HG03469 (cell line): Measurements from ENCODE around the gene SHISA5.
"Not testable (repeated sequence)": the region's sequence is repeated elsewhere in the genome, so short reads cannot be mapped to it uniquely, and the experiment has no call there.

ENCODE experiments used
- ATAC-seq: cut with Tn5 transposase; IDR thresholded peaks from one replicate; pipeline ENCODE4 v1.9.1; 2021; ENCODE audit warnings: mild to moderate bottlenecking, moderate library complexity, moderate number of reproducible peaks; ENCODE audit not compliant: unreplicated experiment

The SHISA5 gene

GRCh38 chr3:48504051-48504946 is at the start of gene SHISA5:
Gene SHISA5 (minus strand): TSS chr3:48504174. CDS start chr3:48504094, 80 bp downstream.
- no peak for ATAC-seq

GRCh38 chr3:48553361-48553760 is 49.4 kb upstream of the SHISA5 start:
- ATAC-seq = no peak

- ATAC-seq = no peak
Measured at GRCh38 chr3:48552111-48552951, 48.4 kb upstream of the SHISA5 start.

GRCh38 chr3:48551651-48552050 is 47.7 kb upstream of the SHISA5 start:
- ATAC-seq = not testable (repeated sequence)

- ATAC-seq = no peak
Measured at GRCh38 chr3:48548729-48549705, 45.0 kb upstream of the SHISA5 start.

- no peak for ATAC-seq
Measured at GRCh38 chr3:48548126-48548525, 44.2 kb upstream of the SHISA5 start.

- no peak for ATAC-seq
Measured at GRCh38 chr3:48546203-48546829, 42.3 kb upstream of the SHISA5 start.

GRCh38 chr3:48544141-48544540 is 40.2 kb upstream of the SHISA5 start:
- ATAC-seq = no peak

GRCh38 chr3:48543271-48543866 is 39.4 kb upstream of the SHISA5 start:
- ATAC-seq = no peak

- ATAC-seq = no peak
Measured at GRCh38 chr3:48538451-48538850, 34.5 kb upstream of the SHISA5 start.

GRCh38 chr3:48536785-48537184 is 32.8 kb upstream of the SHISA5 start:
- ATAC-seq = no peak

- no peak for ATAC-seq
Measured at GRCh38 chr3:48536116-48536515, 32.1 kb upstream of the SHISA5 start.

- no peak for ATAC-seq
Measured at GRCh38 chr3:48535578-48535977, 31.6 kb upstream of the SHISA5 start.

GRCh38 chr3:48532977-48533337 is 29.0 kb upstream of the SHISA5 start:
- ATAC-seq = no peak

- ATAC-seq = no peak
Measured at GRCh38 chr3:48532271-48532976, 28.4 kb upstream of the SHISA5 start.

- not testable (repeated sequence) for ATAC-seq
Measured at GRCh38 chr3:48530701-48531100, 26.7 kb upstream of the SHISA5 start.

- ATAC-seq = no peak
Measured at GRCh38 chr3:48528754-48529153, 24.8 kb upstream of the SHISA5 start.

GRCh38 chr3:48528048-48528447 is 24.1 kb upstream of the SHISA5 start:
- ATAC-seq = no peak

GRCh38 chr3:48524970-48525369 is 21.0 kb upstream of the SHISA5 start:
- no peak for ATAC-seq
